Heart right ventricle (tissue), 16 donors: ENCODE results near the gene AFF2. TPM values are rescaled to one million over a fixed set of nuclear protein-coding genes. Genes with fewer than 3 reads are reported as not detected.

ENCODE experiments used
- ATAC-seq, 8 donors: fragments of 200-7000 bp; cut with Tn5 transposase; one replicate each; pipeline ENCODE4 v1.9.1; 2020; ENCODE audit warnings: mild to moderate bottlenecking in 8 of 8, moderate library complexity in 8 of 8, moderate number of reproducible peaks in 1 of 8
- DNase-seq, 2 donors: peaks; one replicate each; pipeline ENCODE4 v3.0.0-alpha.2; 2020
- H3K27ac ChIP-seq, 10 donors: fragments of 200-600 bp; sonication (generic) in 2 of 10; one replicate each; pipeline versions ENCODE4 v1.5.0 to v1.8.0; 2020 to 2022; ENCODE audit warnings: mild to moderate bottlenecking in 3 of 10
- H3K27me3 ChIP-seq, 7 donors: fragments of 200-600 bp; one replicate each; pipeline ENCODE4 v1.8.0; 2021 to 2022; ENCODE audit warnings: mild to moderate bottlenecking in 2 of 7
- H3K36me3 ChIP-seq, 9 donors: fragments of 200-600 bp; sonication (generic) in 1 of 9; one replicate each; pipeline versions ENCODE4 v1.5.0 to v1.8.0; 2020 to 2022; ENCODE audit warnings: mild to moderate bottlenecking in 2 of 9
- H3K4me1 ChIP-seq, 9 donors: fragments of 200-600 bp; sonication (generic) in 1 of 9; one replicate each; pipeline versions ENCODE4 v1.5.0 to v1.8.0; 2020 to 2022; ENCODE audit warnings: mild to moderate bottlenecking in 4 of 9
- H3K4me3 ChIP-seq, 10 donors: fragments of 200-600 bp; sonication (generic) in 2 of 10; one replicate each; pipeline versions ENCODE4 v1.5.0 to v1.8.0; 2020 to 2022; ENCODE audit warnings: mild to moderate bottlenecking in 7 of 10, moderate library complexity in 2 of 10
- H3K9me3 ChIP-seq, 11 donors: fragments of 200-600 bp in 10 of 11; sonication (generic) in 2 of 11; one replicate each; pipeline versions ENCODE4 v1.5.0 to v1.8.0; 2013 to 2022; ENCODE audit warnings: mild to moderate bottlenecking in 2 of 11, control low read depth in 1 of 11, moderate library complexity in 1 of 11
- WGBS, 2 donors: extraction: QIAGEN DNeasy Blood & Tissue Kit; methylation state at CpG; one replicate each; pipeline ENCODE4 v1.1.7; 2013; ENCODE audit warnings: inconsistent platforms in 1 of 2; 5-methylcytosine and 5-hydroxymethylcytosine counted together
- intact Hi-C, 10 donors: fragments of 100-400 bp; cut with DNase I; formaldehyde crosslinking; loops; one replicate each; pipeline versions ENCODE4 v1.11.1 to v1.14.2; 2022
- polyA plus RNA-seq, 2 donors: library from polyadenylated mRNA; stranded (reverse); fragments of 200-250 nt; gene quantifications; one replicate each; pipeline ENCODE4 v1.2.3, GENCODE V29; 2013
- total RNA-seq, 10 donors: library from RNA; stranded (reverse); fragmentation: NEBNext Ultra II Directional in 3 of 10; extraction: Animal tissue kit (Norgen Biotek cat#: 25700) in 3 of 10; gene quantifications; one replicate each; pipeline versions ENCODE4 v1.2.1 to v1.2.4, GENCODE V29; 2021 to 2023
- TF ChIP-seq, protein P1 (sequence below), 9 donors: fragments of 200-600 bp; sonication (generic) in 2 of 9; IDR thresholded peaks; one replicate each; pipeline versions ENCODE4 v1.5.0 to v1.8.0; 2021 to 2022; ENCODE audit warnings: antibody characterized with exemption in 9 of 9, mild to moderate bottlenecking in 5 of 9, moderate library complexity in 1 of 9
- donor health status: Arrhythmogenic right ventricular cardiomyopathy.
- donor health status: ischemic (EF 13 %, LVEDD 7.1; RV severe dilation, severe dysfunction).
- donor health status: healthy with polysubstance abuse.
- donor health status: DM: no; HTN: yes; CAD: no.
- donor health status: DM: no; HTN: no; CAD: no.
- donor health status: ischemic (EF 25% LVEDD 6.9; RV normal size, moderate dysfunction).
- donor health status: ischemic (EF 25% LVEDD 5.7; RV mildly dilated, moderate dysfunction).
- donor health status: healthy.
- donor health status: DM: yes; HTN: yes; CAD: no.
- donor health status: Ischemic cardiomyopathy.
- donor health status: ischemic (EF 35%, LVEDD 5.7; RV mildly dilated, moderate dysfunction).
- donor health status: nonischemic (EF 11% LVEDD 7.7; RV severe dilation, severe dysfunction).
- donor health status: DM: yes; HTN: yes; CAD: no.
- donor health status: PGD.
- donor health status: ischemic (EF 29% LVEDD 5.4; RV normal size, mild dysfunction).
- donor health status: nonischemic (EF 23%, LVEDD 6.1; RV moderate dilation, normal function).

Gene AFF2
- total and polyA plus RNA-seq, 12 donors: 0.01 to 0.59 (median 0.20) TPM; not detected in 2

DNA sequence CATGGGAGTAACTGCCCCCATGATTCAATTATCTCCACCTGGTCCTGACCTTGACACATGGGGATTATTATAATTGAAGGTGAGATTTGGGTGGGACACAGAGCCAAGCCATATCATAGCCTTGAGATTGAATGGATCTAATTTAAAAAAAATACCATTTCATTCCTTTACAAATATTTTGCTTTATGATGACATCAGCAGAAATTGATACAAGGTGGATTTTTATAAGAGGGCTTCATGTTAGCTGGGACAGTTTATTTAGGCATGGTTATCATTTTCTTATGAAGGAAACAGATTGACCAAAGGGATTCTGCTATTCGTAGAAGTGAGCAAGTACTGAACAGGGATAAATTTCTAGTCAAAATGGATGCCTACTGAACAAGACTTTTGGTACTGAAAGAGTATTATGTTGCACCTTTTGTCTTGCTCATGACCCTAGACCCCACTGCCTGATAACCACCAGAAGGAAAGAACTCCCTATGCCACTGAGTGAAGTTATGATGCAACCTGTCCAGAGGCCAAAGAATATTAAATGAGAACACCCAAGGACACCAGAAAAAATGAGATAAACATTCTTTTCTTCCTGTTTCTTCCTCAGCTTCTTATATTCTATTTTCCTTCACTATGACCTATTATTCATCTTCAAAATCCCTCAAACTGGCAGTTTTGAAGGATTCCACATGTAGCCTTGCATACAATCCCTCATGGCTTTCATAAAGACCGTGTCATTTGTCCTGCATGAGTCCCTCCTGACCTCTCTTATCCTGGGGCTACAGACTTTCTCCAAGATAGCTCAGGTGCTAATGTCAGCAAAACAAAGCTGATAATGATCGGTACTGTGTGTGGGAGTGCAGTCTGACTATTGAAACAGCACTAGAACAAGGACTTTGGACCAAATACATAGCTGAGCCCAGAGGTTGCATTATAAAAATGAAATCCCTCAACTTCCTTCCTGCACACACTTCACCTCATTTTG is 118.3 kb downstream of the AFF2 start:
- intact Hi-C loops: no loop called here

GRCh38 chrX:148620023-148620422 is 119.6 kb downstream of the AFF2 start:
- WGBS, 2 donors: 90 to 94% methylated on average over 4 of the region's 4 CpGs

More for the DNA sequence above, 118.3 kb downstream of the AFF2 start:
- ATAC-seq (no peak), DNase-seq (no peak)
- no peaks in the 10 kb centered on the region for H3K27me3 ChIP-seq
- no peaks in the 10 kb centered on the region for H3K9me3 ChIP-seq
- no peak overlapping the region for H3K4me3 ChIP-seq
- H3K4me1 ChIP-seq: no peaks in the 10 kb centered on the region
- 51% methylated on average over 3 of the region's 3 CpGs for WGBS, 2 donors
- TF ChIP-seq, protein P1, sequence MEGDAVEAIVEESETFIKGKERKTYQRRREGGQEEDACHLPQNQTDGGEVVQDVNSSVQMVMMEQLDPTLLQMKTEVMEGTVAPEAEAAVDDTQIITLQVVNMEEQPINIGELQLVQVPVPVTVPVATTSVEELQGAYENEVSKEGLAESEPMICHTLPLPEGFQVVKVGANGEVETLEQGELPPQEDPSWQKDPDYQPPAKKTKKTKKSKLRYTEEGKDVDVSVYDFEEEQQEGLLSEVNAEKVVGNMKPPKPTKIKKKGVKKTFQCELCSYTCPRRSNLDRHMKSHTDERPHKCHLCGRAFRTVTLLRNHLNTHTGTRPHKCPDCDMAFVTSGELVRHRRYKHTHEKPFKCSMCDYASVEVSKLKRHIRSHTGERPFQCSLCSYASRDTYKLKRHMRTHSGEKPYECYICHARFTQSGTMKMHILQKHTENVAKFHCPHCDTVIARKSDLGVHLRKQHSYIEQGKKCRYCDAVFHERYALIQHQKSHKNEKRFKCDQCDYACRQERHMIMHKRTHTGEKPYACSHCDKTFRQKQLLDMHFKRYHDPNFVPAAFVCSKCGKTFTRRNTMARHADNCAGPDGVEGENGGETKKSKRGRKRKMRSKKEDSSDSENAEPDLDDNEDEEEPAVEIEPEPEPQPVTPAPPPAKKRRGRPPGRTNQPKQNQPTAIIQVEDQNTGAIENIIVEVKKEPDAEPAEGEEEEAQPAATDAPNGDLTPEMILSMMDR (IDR thresholded peaks at IDR 0.05): no peak
- no peak overlapping the region for H3K27ac ChIP-seq
- no peaks in the 10 kb centered on the region for H3K36me3 ChIP-seq

DNA sequence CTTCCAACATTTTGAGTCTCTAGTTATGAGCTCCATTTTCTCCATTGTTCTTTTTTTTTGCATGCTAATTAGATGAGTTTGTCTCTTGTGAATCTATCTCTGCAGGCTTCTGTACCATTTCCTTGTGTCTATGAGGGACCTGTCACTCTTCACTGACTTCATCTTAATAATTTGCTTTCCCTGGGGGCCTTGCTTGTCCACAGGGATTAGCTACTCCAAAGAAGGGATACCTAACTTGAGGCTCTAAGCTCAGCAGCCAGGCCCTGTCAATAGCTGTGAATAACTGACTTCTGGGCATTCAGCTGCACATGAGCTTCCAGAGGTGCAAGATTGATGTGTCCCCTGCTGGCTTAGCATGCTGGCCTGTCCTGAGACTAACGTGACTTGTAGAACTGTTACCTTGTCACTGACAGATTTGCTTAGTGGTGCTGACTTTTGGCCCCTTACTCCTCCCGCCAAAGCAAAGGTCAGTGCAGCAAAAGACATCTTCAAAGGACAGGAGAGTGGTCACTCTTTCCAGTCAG is 124.6 kb downstream of the AFF2 start:
- ATAC-seq (no peak), DNase-seq (no peak)
- Histone ChIP-seq H3K27me3 (no peaks in the 10 kb centered on the region), H3K27ac (no peak overlapping the region), H3K4me1 (no peaks in the 10 kb centered on the region), H3K9me3 (no peaks in the 10 kb centered on the region), H3K36me3 (no peaks in the 10 kb centered on the region), H3K4me3 (no peak overlapping the region)
- 44 to 61% methylated on average over 2 of the region's 2 CpGs for WGBS, 2 donors
- TF ChIP-seq, protein P1 (IDR thresholded peaks at IDR 0.05): no peak
- intact Hi-C loops: no loop called here

More at GRCh38 chrX:148620023-148620422, 119.6 kb downstream of the AFF2 start:
- Histone ChIP-seq H3K36me3 (no peaks in the 10 kb centered on the region), H3K9me3 (no peaks in the 10 kb centered on the region), H3K27ac (no peak overlapping the region), H3K4me1 (no peaks in the 10 kb centered on the region), H3K27me3 (no peaks in the 10 kb centered on the region), H3K4me3 (no peak overlapping the region)
- intact Hi-C loops: no loop called here
- ATAC-seq (no peak), DNase-seq (no peak)
- TF ChIP-seq, protein P1 (IDR thresholded peaks at IDR 0.05): no peak

- Histone ChIP-seq H3K9me3 (no peaks in the 10 kb centered on the region), H3K4me3 (no peak overlapping the region), H3K4me1 (no peaks in the 10 kb centered on the region), H3K27ac (no peak overlapping the region), H3K36me3 (no peaks in the 10 kb centered on the region), H3K27me3 (no peaks in the 10 kb centered on the region)
- DNase-seq (no peak), ATAC-seq (no peak)
- intact Hi-C loops: no loop called here
- TF ChIP-seq, protein P1 (IDR thresholded peaks at IDR 0.05): no peak
Measured at GRCh38 chrX:148628621-148629020, 128.2 kb downstream of the AFF2 start.
